Natural killer cell (primary cell): Measurements from ENCODE around the gene BHLHA15. TPM values are rescaled to one million over a fixed set of nuclear protein-coding genes. Genes with fewer than 3 reads are reported as not detected.

ENCODE experiments used
- ATAC-seq, 3 donors: fragments of 150-1000 bp in 2 of 3; fragments of 200-7000 bp in 1 of 3; cut with Tn5 transposase; 1 replicate in 1 of 3; 2 replicates in 2 of 3; pipeline ENCODE4 v1.10.0; 2021; ENCODE audit warnings: mild to moderate bottlenecking in 2 of 3, moderate library complexity in 2 of 3
- DNase-seq, 2 donors: peaks; one replicate each; pipeline versions ENCODE4 v3.0.0 to v3.0.0-alpha.2; 2013 to 2021; ENCODE audit warnings: mixed read lengths in 1 of 2
- H3K27ac ChIP-seq: one replicate; pipeline ENCODE4 v1.5.1; 2013; ENCODE audit warnings: mild to moderate bottlenecking, low read length
- H3K27me3 ChIP-seq: one replicate; pipeline ENCODE4 v1.6.1; 2013; ENCODE audit warnings: low read length; ENCODE audit not compliant: control insufficient read depth, insufficient read depth
- H3K36me3 ChIP-seq: one replicate; pipeline ENCODE4 v1.6.1; 2013; ENCODE audit warnings: low read length; ENCODE audit not compliant: control insufficient read depth, insufficient read depth
- H3K4me1 ChIP-seq: one replicate; pipeline ENCODE4 v1.6.1; 2013; ENCODE audit warnings: low read length; ENCODE audit not compliant: control insufficient read depth, insufficient read depth
- H3K4me3 ChIP-seq: one replicate; pipeline ENCODE4 v1.5.1; 2013; ENCODE audit warnings: low read length
- H3K9me3 ChIP-seq: one replicate; pipeline ENCODE4 v1.6.1; 2013; ENCODE audit warnings: low read length; ENCODE audit not compliant: control insufficient read depth, insufficient read depth
- H3K27ac Mint-ChIP-seq, 2 donors: one replicate each; pipeline ENCODE4 v1.8.0; 2022; ENCODE audit warnings: mild to moderate bottlenecking in 2 of 2, mixed read lengths in 2 of 2, moderate library complexity in 1 of 2
- H3K27me3 Mint-ChIP-seq, 2 donors: one replicate each; pipeline ENCODE4 v1.8.0; 2022; ENCODE audit warnings: low read depth in 2 of 2, mixed read lengths in 2 of 2
- H3K36me3 Mint-ChIP-seq: one replicate; pipeline ENCODE4 v1.8.0; 2022; ENCODE audit warnings: mixed read lengths
- H3K4me1 Mint-ChIP-seq, 2 donors: one replicate each; pipeline ENCODE4 v1.8.0; 2022; ENCODE audit warnings: mixed read lengths in 2 of 2
- H3K4me3 Mint-ChIP-seq: one replicate; pipeline ENCODE4 v1.8.0; 2022; ENCODE audit warnings: mild to moderate bottlenecking, moderate library complexity, mixed read lengths
- H3K9me3 Mint-ChIP-seq, 2 donors: one replicate each; pipeline ENCODE4 v1.8.0; 2022; ENCODE audit warnings: mixed read lengths in 2 of 2
- CTCF ChIP-seq: fragments of 200-600 bp; IDR thresholded peaks from one replicate; pipeline ENCODE4 v1.8.0; 2022; ENCODE audit warnings: antibody characterized with exemption
- WGBS: methylation state at CpG from one replicate; pipeline ENCODE4 v1.1.7; 2013; ENCODE audit warnings: missing lambda C conversion rate; ENCODE audit not compliant: insufficient coverage; 5-methylcytosine and 5-hydroxymethylcytosine counted together
- intact Hi-C: fragments of 100-400 bp; cut with micrococcal nuclease; formaldehyde crosslinking; loops from one replicate; pipeline ENCODE4 v1.14.2; 2022
- total RNA-seq, 4 donors: library from RNA; stranded (reverse); fragments of 120-200 nt in 1 of 4; gene quantifications; one replicate each; pipeline versions ENCODE4 v1.2.3 to v1.2.4, GENCODE V29; 2013 to 2022

Gene BHLHA15
- total RNA-seq, 3 donors from 2014 or later (not counting 1 experiment from before 2014, with no cell fraction given) = 3.3 TPM; not detected in 2

DNA sequence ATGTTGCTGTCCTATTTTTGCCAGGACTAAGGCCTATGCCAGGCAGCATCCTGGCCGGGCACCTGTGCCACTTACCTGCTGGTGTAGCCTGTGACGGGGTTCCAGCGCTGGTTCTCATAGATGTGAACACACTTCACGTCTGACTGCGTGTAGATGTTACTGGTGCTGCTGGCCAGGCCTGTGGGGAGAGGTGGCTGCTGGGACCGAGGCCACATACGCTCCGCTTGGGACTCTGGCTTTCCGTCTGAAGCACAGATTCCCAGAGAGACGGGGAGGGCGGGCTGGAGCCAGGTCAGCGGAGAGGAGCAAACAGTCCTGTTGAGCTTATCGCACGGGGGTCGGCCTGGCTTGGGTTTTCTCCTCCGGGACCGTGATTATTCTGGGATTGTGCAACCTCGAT is 16.7 kb downstream of the BHLHA15 start:
- Mint-ChIP-seq H3K9me3 (no peaks in the 10 kb centered on the region), H3K27me3 (no peaks in the 10 kb centered on the region), H3K4me3 (no peak overlapping the region), H3K36me3 (no peaks in the 10 kb centered on the region), H3K27ac (no peak overlapping the region), H3K4me1 (no peaks in the 10 kb centered on the region)
- no peak for TF ChIP-seq CTCF
- Histone ChIP-seq H3K4me1 (no peaks in the 10 kb centered on the region), H3K27ac (no peak overlapping the region), H3K27me3 (no peaks in the 10 kb centered on the region), H3K9me3 (no peaks in the 10 kb centered on the region), H3K4me3 (no peak overlapping the region), H3K36me3 (peaks cover 16% of the 10 kb centered on the region)
- DNase-seq = no peak
- WGBS = 97% methylated on average over 18 of the region's 18 CpGs
- intact Hi-C loops = no loop called here
- no peak for ATAC-seq

DNA sequence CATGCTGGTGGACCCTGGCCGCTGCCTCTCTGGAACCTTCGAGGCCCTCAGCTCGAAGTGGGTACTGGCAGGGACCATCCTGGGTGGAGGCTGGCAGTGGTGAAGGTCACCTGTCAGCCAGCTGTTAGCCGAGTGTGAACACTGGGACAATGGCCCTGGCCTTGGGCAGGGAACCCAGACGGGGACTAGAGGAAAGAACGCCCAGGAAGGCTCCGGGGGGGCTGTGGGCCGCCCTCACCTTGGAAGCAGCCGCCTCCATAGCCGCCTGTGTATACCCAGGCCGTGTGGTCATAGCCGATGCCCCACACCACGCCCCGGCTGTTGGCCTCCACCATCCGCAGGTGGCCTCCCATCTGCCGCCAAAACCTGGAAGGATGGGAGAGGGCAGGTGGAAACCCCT is 17.6 kb downstream of the BHLHA15 start:
- intact Hi-C loops = no loop called here
- 96% methylated on average over 16 of the region's 16 CpGs for WGBS
- H3K36me3 ChIP-seq = peaks cover 21% of the 10 kb centered on the region
- no peaks in the 10 kb centered on the region for H3K36me3 Mint-ChIP-seq
- no peaks in the 10 kb centered on the region for H3K27me3 ChIP-seq
- H3K4me3 ChIP-seq = no peak overlapping the region
- no peaks in the 10 kb centered on the region for H3K9me3 ChIP-seq
- no peak overlapping the region for H3K27ac Mint-ChIP-seq
- H3K27me3 Mint-ChIP-seq = no peaks in the 10 kb centered on the region
- no peaks in the 10 kb centered on the region for H3K4me1 Mint-ChIP-seq
- DNase-seq (no peak), ATAC-seq (no peak)
- no peaks in the 10 kb centered on the region for H3K9me3 Mint-ChIP-seq
- no peak for TF ChIP-seq CTCF
- no peaks in the 10 kb centered on the region for H3K4me1 ChIP-seq
- no peak overlapping the region for H3K27ac ChIP-seq
- no peak overlapping the region for H3K4me3 Mint-ChIP-seq

DNA sequence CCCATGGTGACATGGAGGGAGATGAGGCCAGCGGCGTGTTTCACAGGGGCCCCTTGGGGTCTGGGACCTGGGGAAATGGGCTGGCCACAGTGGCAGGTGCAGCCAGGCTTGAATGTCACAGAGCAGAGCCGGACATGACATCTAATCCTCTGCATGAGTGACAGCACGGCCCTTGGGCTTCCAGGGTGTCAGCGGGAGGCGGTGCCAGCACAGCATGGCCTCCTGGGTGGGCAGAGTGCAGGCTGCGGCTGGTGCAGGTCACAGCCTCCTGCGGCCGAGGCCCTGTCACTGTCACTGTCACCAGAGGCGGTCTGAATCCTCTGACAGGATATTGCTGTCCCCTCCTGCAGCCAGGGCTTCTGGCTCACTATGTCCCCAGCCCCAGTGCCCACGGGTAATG is 18.2 kb downstream of the BHLHA15 start:
- H3K36me3 ChIP-seq = peaks cover 20% of the 10 kb centered on the region
- 91% methylated on average over 11 of the region's 11 CpGs for WGBS
- H3K4me3 ChIP-seq = no peak overlapping the region
- H3K4me1 ChIP-seq = no peaks in the 10 kb centered on the region
- no peaks in the 10 kb centered on the region for H3K27me3 ChIP-seq
- Mint-ChIP-seq H3K4me1 (no peaks in the 10 kb centered on the region), H3K4me3 (no peak overlapping the region), H3K36me3 (no peaks in the 10 kb centered on the region), H3K9me3 (no peaks in the 10 kb centered on the region), H3K27me3 (no peaks in the 10 kb centered on the region), H3K27ac (no peak overlapping the region)
- TF ChIP-seq CTCF = no peak
- H3K9me3 ChIP-seq = no peaks in the 10 kb centered on the region
- intact Hi-C loops = no loop called here
- no peak overlapping the region for H3K27ac ChIP-seq
- ATAC-seq = no peak
- DNase-seq = no peak

DNA sequence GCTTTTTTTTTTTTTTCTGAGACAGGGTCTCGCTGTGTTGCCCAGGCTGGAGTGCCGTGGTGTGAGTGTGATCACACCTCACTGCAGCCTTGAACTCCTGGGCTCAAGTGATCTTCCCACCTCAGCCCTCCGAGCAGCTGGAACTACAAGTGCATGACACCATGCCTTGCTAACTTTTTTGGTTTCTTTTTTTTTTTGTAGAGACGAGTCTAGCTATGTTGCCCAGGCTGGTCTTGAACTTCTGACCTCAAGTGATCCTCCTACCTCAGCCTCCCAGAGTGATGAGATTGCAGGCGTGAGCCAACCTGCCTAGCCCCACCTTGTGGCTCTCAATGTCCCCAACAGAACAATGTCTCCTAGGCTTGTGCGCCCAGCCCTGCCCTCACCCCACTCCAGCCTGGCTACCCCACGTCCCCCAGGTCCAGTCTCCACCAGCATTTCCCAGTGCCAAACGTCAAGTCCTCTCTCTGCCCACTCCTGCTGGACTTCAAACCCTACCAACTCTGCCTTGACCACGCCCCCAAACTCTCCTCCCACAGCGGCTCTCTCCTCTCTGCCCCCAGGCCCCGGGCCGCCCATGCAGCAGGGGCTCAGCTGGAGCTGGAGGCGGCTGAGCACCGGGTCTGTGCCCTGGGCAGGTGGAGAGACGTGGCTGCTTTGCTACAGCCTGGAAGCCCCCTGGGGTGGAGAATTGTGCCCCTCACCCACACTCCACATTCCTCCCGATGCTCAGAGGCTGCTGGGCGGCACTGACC is 18.9 kb downstream of the BHLHA15 start:
- Histone ChIP-seq H3K36me3 (peaks cover 15% of the 10 kb centered on the region), H3K4me1 (no peaks in the 10 kb centered on the region), H3K9me3 (no peaks in the 10 kb centered on the region), H3K27ac (no peak overlapping the region), H3K27me3 (no peaks in the 10 kb centered on the region), H3K4me3 (no peak overlapping the region)
- H3K27me3 Mint-ChIP-seq = no peaks in the 10 kb centered on the region
- ATAC-seq (no peak), DNase-seq (no peak)
- WGBS = 88% methylated on average over 17 of the region's 17 CpGs
- intact Hi-C loops = no loop called here
- no peak overlapping the region for H3K27ac Mint-ChIP-seq
- no peak overlapping the region for H3K4me3 Mint-ChIP-seq
- H3K36me3 Mint-ChIP-seq = no peaks in the 10 kb centered on the region
- no peaks in the 10 kb centered on the region for H3K4me1 Mint-ChIP-seq
- no peak for TF ChIP-seq CTCF
- H3K9me3 Mint-ChIP-seq = no peaks in the 10 kb centered on the region
